Measurements from ENCODE around the gene SIGLECL1.
"Not testable (repeated sequence)": the region's sequence is repeated elsewhere in the genome, so short reads cannot be mapped to it uniquely, and the experiment has no call there.

Gene SIGLECL1

DNA sequence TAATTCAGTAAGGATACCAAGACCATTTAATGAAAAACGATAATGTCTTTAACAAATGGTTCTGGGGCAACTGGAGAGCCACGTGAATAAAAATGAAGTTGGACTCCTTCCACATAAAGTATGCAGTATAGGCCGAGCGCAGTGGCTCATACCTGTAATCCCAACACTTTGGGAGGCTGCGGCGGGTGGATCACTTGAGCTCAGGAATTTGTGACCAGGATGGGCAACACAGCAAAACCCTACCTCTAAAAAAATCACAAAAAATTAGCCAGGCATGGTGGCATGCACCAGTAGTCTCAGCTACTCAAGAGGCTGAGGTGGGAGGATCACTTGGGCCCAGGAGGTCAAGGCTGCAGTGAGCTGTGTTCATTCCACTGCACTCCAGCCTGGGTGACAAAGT is 46.6 kb upstream of the SIGLECL1 start:
- Histone ChIP-seq H3K27me3 (ENCODE audit: low read length) (no peaks in the 10 kb centered on the region), H3K9me3 (ENCODE audit: insufficient read depth, low read length) (no peaks in the 10 kb centered on the region), H3K79me2 (ENCODE audit: insufficient read depth, low read length) (no peaks in the 10 kb centered on the region), H2AFZ (ENCODE audit: low read depth, low read length, severe bottlenecking) (no peak overlapping the region), H3K4me3 (ENCODE audit: insufficient read depth, low read length, poor library complexity, severe bottlenecking) (no peak overlapping the region), H3K4me2 (ENCODE audit: low read depth, low read length, poor library complexity, severe bottlenecking) (no peak overlapping the region), H3K27ac (ENCODE audit: low read depth, low read length) (no peak overlapping the region), H3K9me2 (replicated peaks; ENCODE audit: insufficient read depth, low read length) (no peaks in the 10 kb centered on the region), H3K9ac (ENCODE audit: low read length) (no peak overlapping the region), H3F3A (ENCODE audit: insufficient read depth) (no peaks in the 10 kb centered on the region), H4K20me1 (ENCODE audit: low read depth, low read length) (no peaks in the 10 kb centered on the region), H3K36me3 (ENCODE audit: low read length) (no peaks in the 10 kb centered on the region)
- no peak for TF ChIP-seq EZH2phosphoT487 (conservative IDR thresholded peaks at IDR 0.05; ENCODE audit: low read length)
- TF ChIP-seq, protein P1, sequence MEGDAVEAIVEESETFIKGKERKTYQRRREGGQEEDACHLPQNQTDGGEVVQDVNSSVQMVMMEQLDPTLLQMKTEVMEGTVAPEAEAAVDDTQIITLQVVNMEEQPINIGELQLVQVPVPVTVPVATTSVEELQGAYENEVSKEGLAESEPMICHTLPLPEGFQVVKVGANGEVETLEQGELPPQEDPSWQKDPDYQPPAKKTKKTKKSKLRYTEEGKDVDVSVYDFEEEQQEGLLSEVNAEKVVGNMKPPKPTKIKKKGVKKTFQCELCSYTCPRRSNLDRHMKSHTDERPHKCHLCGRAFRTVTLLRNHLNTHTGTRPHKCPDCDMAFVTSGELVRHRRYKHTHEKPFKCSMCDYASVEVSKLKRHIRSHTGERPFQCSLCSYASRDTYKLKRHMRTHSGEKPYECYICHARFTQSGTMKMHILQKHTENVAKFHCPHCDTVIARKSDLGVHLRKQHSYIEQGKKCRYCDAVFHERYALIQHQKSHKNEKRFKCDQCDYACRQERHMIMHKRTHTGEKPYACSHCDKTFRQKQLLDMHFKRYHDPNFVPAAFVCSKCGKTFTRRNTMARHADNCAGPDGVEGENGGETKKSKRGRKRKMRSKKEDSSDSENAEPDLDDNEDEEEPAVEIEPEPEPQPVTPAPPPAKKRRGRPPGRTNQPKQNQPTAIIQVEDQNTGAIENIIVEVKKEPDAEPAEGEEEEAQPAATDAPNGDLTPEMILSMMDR (IDR thresholded peaks at IDR 0.05; ENCODE audit: insufficient read depth, low read length, poor library complexity, severe bottlenecking): no peak

DNA sequence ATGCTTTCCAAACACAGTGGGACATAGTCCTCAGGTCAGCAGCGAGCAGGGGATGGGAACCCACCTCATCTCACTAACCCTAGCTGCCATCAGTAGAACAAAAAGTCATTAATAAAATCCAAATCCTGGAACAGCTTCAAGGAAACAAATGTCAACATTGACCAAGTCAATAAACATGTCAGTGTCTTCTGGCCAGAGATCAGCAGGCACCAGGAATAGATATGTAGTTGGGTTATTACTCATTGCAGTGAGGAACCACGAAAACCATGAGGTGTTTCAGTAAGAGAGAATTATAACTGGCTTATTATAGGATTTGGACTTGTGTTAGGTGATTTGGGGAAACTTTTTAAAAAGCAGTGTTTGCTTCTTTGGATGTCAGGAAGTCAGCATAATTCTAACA is 43.1 kb upstream of the SIGLECL1 start:
- Histone ChIP-seq H2AFZ (ENCODE audit: low read depth, low read length, severe bottlenecking) (no peak overlapping the region), H3K4me3 (ENCODE audit: insufficient read depth, low read length, poor library complexity, severe bottlenecking) (no peak overlapping the region), H3K27ac (ENCODE audit: low read depth, low read length) (no peak overlapping the region), H3K79me2 (ENCODE audit: insufficient read depth, low read length) (no peaks in the 10 kb centered on the region), H3F3A (ENCODE audit: insufficient read depth) (no peaks in the 10 kb centered on the region), H3K9me3 (ENCODE audit: insufficient read depth, low read length) (no peaks in the 10 kb centered on the region), H3K27me3 (ENCODE audit: low read length) (no peaks in the 10 kb centered on the region), H3K4me2 (ENCODE audit: low read depth, low read length, poor library complexity, severe bottlenecking) (no peak overlapping the region), H4K20me1 (ENCODE audit: low read depth, low read length) (no peaks in the 10 kb centered on the region), H3K36me3 (ENCODE audit: low read length) (no peaks in the 10 kb centered on the region), H3K9ac (ENCODE audit: low read length) (no peak overlapping the region), H3K9me2 (replicated peaks; ENCODE audit: insufficient read depth, low read length) (no peaks in the 10 kb centered on the region)
- TF ChIP-seq, protein P1 (IDR thresholded peaks at IDR 0.05; ENCODE audit: insufficient read depth, low read length, poor library complexity, severe bottlenecking): no peak
- TF ChIP-seq EZH2phosphoT487 (conservative IDR thresholded peaks at IDR 0.05; ENCODE audit: low read length): no peak

DNA sequence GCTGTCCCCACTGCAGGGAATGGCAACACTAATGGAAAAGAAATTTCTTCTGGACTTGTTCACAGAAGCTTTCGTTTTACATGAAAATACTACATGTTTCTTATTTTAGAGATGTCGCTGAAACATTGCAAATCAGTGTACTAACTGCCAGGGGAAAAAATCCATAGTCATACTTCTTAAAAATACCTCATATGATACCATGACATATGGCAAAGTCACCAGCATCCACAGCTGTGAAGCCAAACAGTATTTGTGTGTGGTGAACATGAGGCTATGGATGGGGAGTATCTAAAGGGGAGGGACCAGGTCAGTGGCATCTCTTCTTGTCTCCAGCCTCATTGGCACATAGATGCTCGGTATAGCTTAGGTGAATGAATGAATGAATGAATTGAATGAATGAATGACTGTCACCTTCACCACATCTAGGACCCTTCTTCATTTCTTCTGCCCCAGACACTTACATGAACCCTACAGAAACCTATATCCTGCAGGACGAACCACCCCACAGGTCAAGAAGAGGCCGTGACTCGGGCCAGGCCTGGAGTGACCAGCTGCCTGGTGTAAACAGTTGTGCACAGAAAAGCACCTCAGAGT is 40.6 kb upstream of the SIGLECL1 start:
- TF ChIP-seq, protein P1 (IDR thresholded peaks at IDR 0.05; ENCODE audit: insufficient read depth, low read length, poor library complexity, severe bottlenecking): no peak
- TF ChIP-seq EZH2phosphoT487 (conservative IDR thresholded peaks at IDR 0.05; ENCODE audit: low read length): no peak
- no peaks in the 10 kb centered on the region for H3K9me2 ChIP-seq (replicated peaks; ENCODE audit: insufficient read depth, low read length)
- no peak overlapping the region for H3K4me3 ChIP-seq (ENCODE audit: insufficient read depth, low read length, poor library complexity, severe bottlenecking)
- no peaks in the 10 kb centered on the region for H3K27me3 ChIP-seq (ENCODE audit: low read length)
- no peaks in the 10 kb centered on the region for H3K36me3 ChIP-seq (ENCODE audit: low read length)
- H3K9me3 ChIP-seq (ENCODE audit: insufficient read depth, low read length): no peaks in the 10 kb centered on the region
- H3K4me2 ChIP-seq (ENCODE audit: low read depth, low read length, poor library complexity, severe bottlenecking): no peak overlapping the region
- H3K79me2 ChIP-seq (ENCODE audit: insufficient read depth, low read length): no peaks in the 10 kb centered on the region
- H3F3A ChIP-seq (ENCODE audit: insufficient read depth): no peaks in the 10 kb centered on the region
- no peak overlapping the region for H3K27ac ChIP-seq (ENCODE audit: low read depth, low read length)
- no peak overlapping the region for H3K9ac ChIP-seq (ENCODE audit: low read length)
- H2AFZ ChIP-seq (ENCODE audit: low read depth, low read length, severe bottlenecking): no peak overlapping the region
- H4K20me1 ChIP-seq (ENCODE audit: low read depth, low read length): no peaks in the 10 kb centered on the region

DNA sequence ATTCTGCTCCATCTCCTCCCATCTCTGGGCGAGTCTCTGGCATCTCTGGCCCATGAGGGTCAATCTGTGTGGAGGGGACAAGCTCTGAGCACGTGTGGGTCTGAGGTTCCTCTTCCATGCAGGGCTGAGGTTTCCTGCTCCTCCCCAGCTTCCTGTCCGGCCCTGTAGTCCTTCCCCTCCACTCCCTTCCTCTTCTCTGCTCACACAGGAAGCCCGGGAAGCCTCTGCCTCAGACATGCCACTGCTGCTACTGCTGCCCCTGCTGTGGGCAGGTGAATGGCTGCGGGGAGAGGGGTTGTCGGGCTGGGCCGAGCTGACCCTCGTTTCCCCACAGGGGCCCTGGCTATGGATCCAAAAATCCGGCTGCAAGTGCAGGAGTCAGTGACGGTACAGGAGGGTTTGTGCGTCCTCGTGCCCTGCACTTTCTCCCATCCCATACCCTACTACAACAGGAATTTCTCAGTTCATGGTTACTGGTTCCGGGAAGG is 40.0 kb upstream of the SIGLECL1 start:
- not testable (repeated sequence) for H3K4me2 ChIP-seq (ENCODE audit: low read depth, low read length, poor library complexity, severe bottlenecking); H4K20me1 ChIP-seq (ENCODE audit: low read depth, low read length); H3K4me3 ChIP-seq (ENCODE audit: insufficient read depth, low read length, poor library complexity, severe bottlenecking); H3F3A ChIP-seq (ENCODE audit: insufficient read depth); H3K27me3 ChIP-seq (ENCODE audit: low read length); H3K27ac ChIP-seq (ENCODE audit: low read depth, low read length); H3K9me2 ChIP-seq (replicated peaks; ENCODE audit: insufficient read depth, low read length); H3K36me3 ChIP-seq (ENCODE audit: low read length); H3K79me2 ChIP-seq (ENCODE audit: insufficient read depth, low read length); H3K9me3 ChIP-seq (ENCODE audit: insufficient read depth, low read length); H2AFZ ChIP-seq (ENCODE audit: low read depth, low read length, severe bottlenecking); H3K9ac ChIP-seq (ENCODE audit: low read length)
